Natural killer cell (primary cell): ENCODE data around the gene ANK3. TPM values are rescaled to one million over a fixed set of nuclear protein-coding genes. Genes with fewer than 3 reads are reported as not detected.

ENCODE experiments used
- ATAC-seq, 3 donors: fragments of 150-1000 bp in 2 of 3; fragments of 200-7000 bp in 1 of 3; cut with Tn5 transposase; 1 replicate in 1 of 3; 2 replicates in 2 of 3; pipeline ENCODE4 v1.10.0; 2021; ENCODE audit warnings: mild to moderate bottlenecking in 2 of 3, moderate library complexity in 2 of 3
- DNase-seq, 2 donors: peaks; one replicate each; pipeline versions ENCODE4 v3.0.0 to v3.0.0-alpha.2; 2013 to 2021; ENCODE audit warnings: mixed read lengths in 1 of 2
- H3K27ac ChIP-seq: one replicate; pipeline ENCODE4 v1.5.1; 2013; ENCODE audit warnings: mild to moderate bottlenecking, low read length
- H3K27me3 ChIP-seq: one replicate; pipeline ENCODE4 v1.6.1; 2013; ENCODE audit warnings: low read length; ENCODE audit not compliant: control insufficient read depth, insufficient read depth
- H3K36me3 ChIP-seq: one replicate; pipeline ENCODE4 v1.6.1; 2013; ENCODE audit warnings: low read length; ENCODE audit not compliant: control insufficient read depth, insufficient read depth
- H3K4me1 ChIP-seq: one replicate; pipeline ENCODE4 v1.6.1; 2013; ENCODE audit warnings: low read length; ENCODE audit not compliant: control insufficient read depth, insufficient read depth
- H3K4me3 ChIP-seq: one replicate; pipeline ENCODE4 v1.5.1; 2013; ENCODE audit warnings: low read length
- H3K9me3 ChIP-seq: one replicate; pipeline ENCODE4 v1.6.1; 2013; ENCODE audit warnings: low read length; ENCODE audit not compliant: control insufficient read depth, insufficient read depth
- H3K27ac Mint-ChIP-seq, 2 donors: one replicate each; pipeline ENCODE4 v1.8.0; 2022; ENCODE audit warnings: mild to moderate bottlenecking in 2 of 2, mixed read lengths in 2 of 2, moderate library complexity in 1 of 2
- H3K27me3 Mint-ChIP-seq, 2 donors: one replicate each; pipeline ENCODE4 v1.8.0; 2022; ENCODE audit warnings: low read depth in 2 of 2, mixed read lengths in 2 of 2
- H3K36me3 Mint-ChIP-seq: one replicate; pipeline ENCODE4 v1.8.0; 2022; ENCODE audit warnings: mixed read lengths
- H3K4me1 Mint-ChIP-seq, 2 donors: one replicate each; pipeline ENCODE4 v1.8.0; 2022; ENCODE audit warnings: mixed read lengths in 2 of 2
- H3K4me3 Mint-ChIP-seq: one replicate; pipeline ENCODE4 v1.8.0; 2022; ENCODE audit warnings: mild to moderate bottlenecking, moderate library complexity, mixed read lengths
- H3K9me3 Mint-ChIP-seq, 2 donors: one replicate each; pipeline ENCODE4 v1.8.0; 2022; ENCODE audit warnings: mixed read lengths in 2 of 2
- CTCF ChIP-seq: fragments of 200-600 bp; IDR thresholded peaks from one replicate; pipeline ENCODE4 v1.8.0; 2022; ENCODE audit warnings: antibody characterized with exemption
- WGBS: methylation state at CpG from one replicate; pipeline ENCODE4 v1.1.7; 2013; ENCODE audit warnings: missing lambda C conversion rate; ENCODE audit not compliant: insufficient coverage; 5-methylcytosine and 5-hydroxymethylcytosine counted together
- intact Hi-C: fragments of 100-400 bp; cut with micrococcal nuclease; formaldehyde crosslinking; loops from one replicate; pipeline ENCODE4 v1.14.2; 2022
- total RNA-seq, 4 donors: library from RNA; stranded (reverse); fragments of 120-200 nt in 1 of 4; gene quantifications; one replicate each; pipeline versions ENCODE4 v1.2.3 to v1.2.4, GENCODE V29; 2013 to 2022

Gene ANK3
- total RNA-seq, 3 donors from 2014 or later (not counting 1 experiment from before 2014, with no cell fraction given): 4.4 to 12.9 (median 11.4) TPM

DNA sequence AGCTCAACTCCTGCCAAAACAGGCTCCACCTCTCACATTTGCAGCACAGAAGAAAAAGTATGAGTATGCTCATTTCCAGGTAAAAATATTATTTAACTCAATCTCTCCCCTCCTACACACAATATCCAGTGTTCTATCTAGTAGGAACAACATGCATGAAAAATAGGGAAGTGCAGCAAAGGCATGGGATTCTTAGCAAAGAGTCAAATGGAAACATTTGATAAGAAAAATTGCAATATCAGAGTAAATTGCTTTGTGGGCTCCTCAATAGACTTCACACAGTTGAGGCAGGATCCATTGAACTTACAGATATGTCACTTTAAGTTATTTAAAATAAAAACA is 150.9 kb downstream of the ANK3 start:
- Histone ChIP-seq H3K27me3 (no peaks in the 10 kb centered on the region), H3K9me3 (no peaks in the 10 kb centered on the region), H3K4me3 (no peak overlapping the region), H3K4me1 (peaks cover 5% of the 10 kb centered on the region), H3K36me3 (no peaks in the 10 kb centered on the region), H3K27ac (peak overlapping the region; percentile 82)
- Mint-ChIP-seq H3K4me1 (peaks cover 20 to 30% of the 10 kb centered on the region in 2 donors), H3K36me3 (no peaks in the 10 kb centered on the region), H3K27ac (peak overlapping the region in 1 of 2 donors; percentile 89), H3K27me3 (no peaks in the 10 kb centered on the region), H3K4me3 (no peak overlapping the region), H3K9me3 (no peaks in the 10 kb centered on the region)
- no peak for DNase-seq
- TF ChIP-seq CTCF: no peak
- no peak for ATAC-seq
- intact Hi-C loops: no loop called here

- Mint-ChIP-seq H3K36me3 (no peaks in the 10 kb centered on the region), H3K9me3 (no peaks in the 10 kb centered on the region), H3K4me1 (peaks cover 20 to 30% of the 10 kb centered on the region in 2 donors), H3K27ac (peak overlapping the region in 1 of 2 donors; percentile 89), H3K27me3 (no peaks in the 10 kb centered on the region), H3K4me3 (peak overlapping the region; percentile 26)
- TF ChIP-seq CTCF: no peak
- Histone ChIP-seq H3K36me3 (no peaks in the 10 kb centered on the region), H3K27ac (peak overlapping the region; percentile 82), H3K9me3 (no peaks in the 10 kb centered on the region), H3K4me3 (peak overlapping the region; percentile 26), H3K4me1 (peaks cover 5% of the 10 kb centered on the region), H3K27me3 (no peaks in the 10 kb centered on the region)
- peak in 1 of 2 donors; percentile 29 for DNase-seq
- intact Hi-C loops: no loop called here
- peak in 1 of 3 donors; percentile 58 for ATAC-seq
- 33% methylated on average over 4 of the region's 6 CpGs for WGBS
Observed at GRCh38 chr10:60237977-60238758, 151.5 kb downstream of the ANK3 start.

GRCh38 chr10:60236869-60237524 is 152.7 kb downstream of the ANK3 start:
- Mint-ChIP-seq H3K4me1 (peaks cover 20 to 30% of the 10 kb centered on the region in 2 donors), H3K9me3 (no peaks in the 10 kb centered on the region), H3K27me3 (no peaks in the 10 kb centered on the region), H3K36me3 (no peaks in the 10 kb centered on the region), H3K27ac (peak overlapping the region; percentile 52 to 89), H3K4me3 (peak overlapping the region; percentile 80)
- H3K27me3 ChIP-seq: no peaks in the 10 kb centered on the region
- DNase-seq (peak; percentile 18 to 43), ATAC-seq (peak; percentile 79 to 86 (median 80))
- peak overlapping the region; percentile 82 for H3K27ac ChIP-seq
- H3K36me3 ChIP-seq: no peaks in the 10 kb centered on the region
- peak overlapping the region; percentile 26 for H3K4me3 ChIP-seq
- TF ChIP-seq CTCF: no peak
- intact Hi-C loops: no loop called here
- WGBS: 4% methylated on average over 9 of the region's 9 CpGs
- H3K4me1 ChIP-seq: peaks cover 5% of the 10 kb centered on the region
- no peaks in the 10 kb centered on the region for H3K9me3 ChIP-seq
